KOPT-K1 (cell line): ENCODE results near the gene IFI27L1.

Experiments
- H3K27ac ChIP-seq: fragments of 200-600 bp; sonication (generic); 2 replicates; pipeline ENCODE4 v1.5.1; 2016; ENCODE audit warnings: antibody characterized with exemption, mild to moderate bottlenecking, low read depth, low read length; ENCODE audit not compliant: poor library complexity, severe bottlenecking
- H3K36me3 ChIP-seq: fragments of 200-600 bp; sonication (generic); 2 replicates; pipeline ENCODE4 v1.5.1; 2017; ENCODE audit warnings: antibody characterized with exemption, mild to moderate bottlenecking, low read length, moderate library complexity; ENCODE audit not compliant: insufficient read depth
- H3K9me3 ChIP-seq: fragments of 200-600 bp; sonication (generic); 2 replicates; pipeline ENCODE4 v1.5.1; 2017; ENCODE audit warnings: antibody characterized with exemption, low read length, mild to moderate bottlenecking; ENCODE audit not compliant: insufficient read depth, poor library complexity, severe bottlenecking

IFI27L1 gene

DNA sequence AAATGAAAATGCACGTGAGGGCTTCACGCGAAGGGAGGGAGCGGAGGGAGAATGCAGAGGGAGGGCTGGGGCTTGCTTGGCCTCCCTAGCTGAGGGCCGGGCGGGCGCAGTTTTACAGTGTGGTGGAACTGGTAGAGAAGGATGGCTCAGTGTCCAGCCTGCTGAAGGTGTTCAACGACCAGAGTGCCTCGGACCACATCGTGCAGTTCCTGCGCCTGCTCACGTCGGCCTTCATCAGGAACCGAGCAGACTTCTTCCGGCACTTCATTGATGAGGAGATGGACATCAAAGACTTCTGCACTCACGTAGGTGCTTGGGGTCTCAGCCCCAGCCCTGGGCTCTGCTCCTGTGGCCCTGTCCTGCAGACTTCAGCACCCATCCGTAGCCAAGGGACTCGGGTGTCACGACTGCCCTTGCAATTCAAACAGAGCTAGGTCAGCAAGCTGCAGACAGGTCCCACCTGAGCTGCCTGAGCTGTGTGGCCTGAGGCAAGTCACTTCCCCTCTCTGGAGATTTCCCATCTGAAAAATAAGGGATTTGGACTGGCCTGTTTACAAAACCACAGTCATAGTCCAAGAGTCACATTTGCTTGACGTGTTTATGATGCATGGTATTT, 36.5 kb upstream of the IFI27L1 start:
- peaks cover 66% of the 10 kb centered on the region for H3K36me3 ChIP-seq
- H3K9me3 ChIP-seq, result no peaks in the 10 kb centered on the region
- H3K27ac ChIP-seq, result no peak overlapping the region

DNA sequence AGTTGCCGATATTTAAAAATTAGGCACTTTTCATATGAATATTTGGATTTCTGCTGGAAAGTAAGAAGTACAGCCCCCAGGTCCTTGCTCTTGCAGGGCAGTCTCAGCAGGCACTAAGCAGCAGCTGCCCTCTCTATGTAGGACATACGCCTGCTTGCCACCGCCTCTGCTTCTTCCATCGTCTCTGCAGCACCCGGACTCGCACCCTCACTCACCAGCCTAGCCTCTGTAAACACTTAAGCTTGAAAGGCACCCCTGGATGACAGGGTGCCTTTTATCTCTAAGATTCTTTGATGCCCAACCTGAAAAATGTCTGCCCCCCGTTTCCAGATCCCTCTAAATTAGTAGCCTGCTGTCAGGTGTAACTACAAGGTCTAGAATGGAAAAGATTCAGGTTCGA, 36.0 kb upstream of the IFI27L1 start:
- Histone ChIP-seq H3K36me3 (peaks cover 71% of the 10 kb centered on the region), H3K9me3 (no peaks in the 10 kb centered on the region), H3K27ac (no peak overlapping the region)

DNA sequence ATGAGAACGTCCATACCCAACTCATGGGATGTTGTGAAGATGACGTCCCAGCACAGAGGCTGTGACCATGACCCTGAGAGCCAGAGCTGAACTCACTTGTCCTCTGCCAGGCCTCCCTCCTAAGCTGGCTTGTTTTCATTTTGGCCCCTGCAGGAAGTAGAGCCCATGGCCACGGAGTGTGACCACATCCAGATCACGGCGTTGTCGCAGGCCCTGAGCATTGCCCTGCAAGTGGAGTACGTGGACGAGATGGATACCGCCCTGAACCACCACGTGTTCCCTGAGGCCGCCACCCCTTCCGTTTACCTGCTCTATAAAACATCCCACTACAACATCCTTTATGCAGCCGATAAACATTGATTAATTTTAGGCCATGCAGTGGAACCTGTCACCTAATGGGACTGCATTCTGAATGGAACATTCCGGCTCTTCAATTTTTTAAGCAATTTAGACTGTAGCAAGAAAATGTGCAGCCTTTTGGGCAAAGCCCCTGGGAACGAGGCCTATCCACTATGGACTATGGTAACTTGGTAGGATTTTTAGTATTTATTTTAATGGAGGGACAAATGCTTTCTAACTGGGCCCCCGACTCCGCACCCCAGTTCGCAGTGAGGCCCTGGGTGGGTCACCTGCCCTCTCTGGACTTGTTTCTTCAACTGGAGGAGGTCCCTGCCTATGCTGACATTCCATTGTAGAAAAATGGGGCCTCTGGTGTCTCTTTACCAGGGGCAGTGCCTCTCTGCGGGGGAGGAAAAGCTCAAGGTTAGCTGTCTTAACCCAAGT, 35.4 kb upstream of the IFI27L1 start:
- Histone ChIP-seq H3K9me3 (no peaks in the 10 kb centered on the region), H3K27ac (no peak overlapping the region), H3K36me3 (peaks cover 78% of the 10 kb centered on the region)

DNA sequence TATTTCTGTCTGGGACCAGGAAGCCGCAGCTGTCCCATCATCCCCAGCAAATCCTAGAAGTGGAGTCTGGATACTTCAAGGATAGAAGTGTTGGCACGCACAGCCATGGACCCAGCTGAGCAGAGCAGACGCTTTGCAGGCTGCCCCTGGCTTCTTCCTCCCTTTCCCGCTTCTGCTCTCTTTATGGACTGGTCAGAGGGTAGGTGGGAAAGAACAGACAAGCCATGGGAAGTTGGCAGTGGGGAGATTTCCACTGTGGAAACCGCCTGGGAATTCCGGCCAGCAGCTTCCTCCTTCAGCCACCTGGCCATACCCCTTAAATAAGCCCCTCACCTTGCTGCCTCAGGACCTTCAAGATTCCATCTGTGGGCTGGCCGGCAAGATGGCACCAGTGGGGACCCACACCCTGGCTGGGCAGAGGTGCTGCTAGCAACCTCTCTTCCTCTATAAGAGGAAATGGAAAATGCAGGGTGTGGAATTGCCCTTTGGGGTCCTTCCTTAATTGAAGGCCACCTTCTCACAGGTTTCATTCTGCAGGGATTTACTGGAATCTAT, 34.3 kb upstream of the IFI27L1 start:
- peaks cover 88% of the 10 kb centered on the region for H3K36me3 ChIP-seq
- no peaks in the 10 kb centered on the region for H3K9me3 ChIP-seq
- no peak overlapping the region for H3K27ac ChIP-seq

DNA sequence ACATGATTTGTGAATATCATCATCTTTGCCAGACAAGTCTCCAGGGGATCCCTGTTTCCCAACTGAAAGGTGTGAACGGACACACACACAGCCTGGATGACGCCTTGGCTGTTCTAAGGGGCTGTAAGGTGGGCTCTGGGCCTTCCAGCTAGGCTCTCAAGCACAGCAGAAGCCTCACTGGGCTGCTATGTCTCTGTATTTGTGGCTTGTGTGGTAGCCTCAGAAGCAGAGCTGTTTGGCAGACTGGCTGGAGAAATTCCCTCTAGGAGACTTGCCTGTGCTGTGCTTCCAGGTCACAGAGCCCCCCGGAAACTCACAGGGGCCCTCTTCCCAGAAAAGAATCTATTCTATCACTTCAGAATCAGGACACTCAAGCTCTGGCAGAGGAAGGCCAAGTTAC, 33.5 kb upstream of the IFI27L1 start:
- Histone ChIP-seq H3K36me3 (peaks cover 96% of the 10 kb centered on the region), H3K27ac (no peak overlapping the region), H3K9me3 (no peaks in the 10 kb centered on the region)

DNA sequence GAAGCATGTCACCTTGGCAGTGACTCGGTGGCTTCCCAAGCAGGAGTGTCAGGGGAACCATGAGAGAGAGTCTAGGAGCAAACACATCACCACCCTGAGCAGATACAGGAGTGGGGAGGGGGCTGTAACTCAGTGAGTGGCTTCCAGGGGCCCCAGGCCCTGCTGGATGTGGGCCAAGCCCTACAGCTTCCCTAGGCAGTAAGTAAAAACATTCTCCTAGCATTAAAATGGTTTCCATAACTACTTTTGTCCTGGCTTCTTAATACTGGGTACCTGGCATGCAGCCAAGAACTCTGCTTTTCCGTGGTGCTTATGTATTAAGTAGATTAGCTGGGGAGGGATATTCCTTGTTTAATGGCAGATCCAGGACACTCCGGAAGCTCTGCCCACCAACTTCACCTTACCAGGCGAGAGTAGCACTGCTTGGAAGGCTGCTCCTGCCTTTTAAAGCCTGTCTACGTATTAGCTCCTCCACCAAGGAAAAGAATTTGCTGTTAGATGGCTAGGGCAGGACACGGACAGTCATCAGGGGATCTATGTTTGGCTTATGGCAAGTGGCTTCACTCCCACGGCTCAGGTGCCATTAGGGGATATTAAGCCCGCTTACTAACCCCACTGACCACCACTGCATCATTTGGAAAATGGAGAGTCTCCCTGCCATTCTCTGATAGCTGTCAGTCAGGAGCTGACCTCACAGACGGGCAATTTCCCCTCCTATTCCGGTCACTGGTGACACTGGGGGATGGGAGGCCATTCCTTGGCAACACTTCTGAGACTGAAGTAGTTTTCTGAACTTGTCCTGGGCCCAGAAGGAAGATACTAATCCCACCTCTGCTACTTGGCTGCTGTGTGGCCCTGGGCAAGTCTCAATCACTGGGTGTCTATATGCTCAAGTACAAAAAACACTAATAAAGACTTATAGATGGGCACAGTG, 32.2 kb upstream of the IFI27L1 start:
- no peak overlapping the region for H3K27ac ChIP-seq
- H3K36me3 ChIP-seq, result peaks cover 99% of the 10 kb centered on the region
- H3K9me3 ChIP-seq, result no peaks in the 10 kb centered on the region

DNA sequence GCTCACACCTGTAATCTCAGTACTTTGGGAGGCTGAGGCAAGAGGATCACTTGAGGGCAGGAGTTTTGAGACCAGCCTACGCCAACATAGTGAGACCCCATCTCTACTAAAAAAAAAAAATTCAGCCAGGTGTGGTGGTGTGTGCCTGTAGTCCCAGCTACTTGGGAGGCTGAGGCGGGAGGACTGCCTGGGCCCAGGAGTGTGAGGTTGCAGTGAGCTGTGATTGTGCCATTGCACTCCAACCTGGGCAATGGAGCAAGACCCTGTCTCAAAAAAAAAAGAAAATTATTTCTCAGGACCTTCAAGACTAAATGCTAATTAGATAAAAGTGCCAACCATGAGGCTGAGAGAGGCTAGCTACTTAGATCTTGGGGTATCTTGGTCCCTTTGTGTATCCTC, 31.5 kb upstream of the IFI27L1 start:
- Histone ChIP-seq H3K36me3 (peaks cover 99% of the 10 kb centered on the region), H3K9me3 (no peaks in the 10 kb centered on the region), H3K27ac (no peak overlapping the region)

DNA sequence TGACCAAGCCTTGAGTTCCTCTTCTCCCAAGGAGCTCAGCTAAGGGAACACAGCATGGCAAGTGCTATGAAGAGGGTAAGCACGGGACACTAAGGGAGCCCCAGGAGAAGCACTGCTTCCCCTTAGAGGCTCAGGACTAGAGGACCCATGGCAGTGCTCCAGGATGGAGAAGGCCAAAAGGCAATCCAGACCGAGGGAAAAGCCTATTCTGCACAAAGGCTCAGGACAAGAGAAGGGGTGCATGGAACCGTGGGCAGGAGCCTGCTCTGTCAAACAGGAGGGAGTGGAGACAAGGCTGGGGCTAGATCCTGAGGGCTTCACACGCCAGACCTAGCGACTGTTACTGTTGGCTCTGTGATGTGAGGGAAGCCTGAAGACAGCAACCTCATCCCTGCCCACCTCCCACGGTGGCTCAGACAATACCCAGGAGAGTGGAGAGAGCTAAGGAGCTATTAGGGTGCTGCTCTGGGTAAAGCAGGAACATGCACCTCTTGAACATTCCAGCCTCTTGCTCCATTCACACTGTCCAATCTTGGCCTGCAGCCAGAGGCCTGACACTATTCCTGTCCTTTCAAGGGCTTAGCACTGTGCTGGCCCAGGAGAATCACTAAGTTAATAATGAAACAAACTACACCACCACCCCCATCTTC, 30.8 kb upstream of the IFI27L1 start:
- H3K36me3 ChIP-seq, result peaks cover 99% of the 10 kb centered on the region
- no peak overlapping the region for H3K27ac ChIP-seq
- no peaks in the 10 kb centered on the region for H3K9me3 ChIP-seq

DNA sequence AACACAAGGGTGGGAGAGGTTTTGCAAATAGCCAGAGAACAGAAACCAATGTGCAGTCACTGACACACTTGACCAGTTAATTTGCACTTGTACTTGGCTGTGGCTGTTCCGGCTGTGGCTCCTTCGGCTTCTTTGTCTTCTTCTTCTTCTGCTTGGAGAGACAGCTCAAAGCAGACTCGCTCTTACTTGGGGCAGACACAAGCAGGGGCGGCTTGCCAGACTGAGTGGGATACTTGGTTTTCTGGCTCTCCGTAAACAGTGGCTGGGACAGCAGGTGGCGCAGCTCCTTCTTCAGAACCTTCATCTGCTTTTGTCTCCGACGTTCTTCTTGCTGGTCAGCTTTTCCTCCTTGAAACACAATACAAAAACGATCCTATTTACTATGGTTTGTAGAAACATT, 30.0 kb upstream of the IFI27L1 start:
- Histone ChIP-seq H3K27ac (no peak overlapping the region), H3K36me3 (peaks cover 99% of the 10 kb centered on the region), H3K9me3 (no peaks in the 10 kb centered on the region)

DNA sequence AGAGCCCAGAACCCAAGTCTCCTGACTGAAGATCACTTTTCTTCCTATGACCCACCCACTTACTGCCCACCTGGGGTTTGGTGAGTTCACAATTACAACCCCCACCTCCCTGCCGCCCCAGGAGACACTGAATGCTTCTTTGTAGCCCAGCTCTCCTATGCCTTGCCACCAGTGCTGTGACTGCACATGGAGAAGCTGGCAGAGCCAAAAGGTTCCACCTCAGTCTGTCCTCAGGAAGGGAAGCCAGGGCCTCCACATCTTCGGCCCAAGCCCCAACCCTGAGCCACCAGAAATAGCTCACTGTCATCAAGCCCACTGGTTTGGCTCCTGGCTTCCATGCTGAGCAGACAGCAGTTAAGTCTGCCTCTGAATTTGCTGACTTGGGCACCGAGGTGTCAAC, 29.3 kb upstream of the IFI27L1 start:
- peaks cover 99% of the 10 kb centered on the region for H3K36me3 ChIP-seq
- no peak overlapping the region for H3K27ac ChIP-seq
- no peaks in the 10 kb centered on the region for H3K9me3 ChIP-seq

DNA sequence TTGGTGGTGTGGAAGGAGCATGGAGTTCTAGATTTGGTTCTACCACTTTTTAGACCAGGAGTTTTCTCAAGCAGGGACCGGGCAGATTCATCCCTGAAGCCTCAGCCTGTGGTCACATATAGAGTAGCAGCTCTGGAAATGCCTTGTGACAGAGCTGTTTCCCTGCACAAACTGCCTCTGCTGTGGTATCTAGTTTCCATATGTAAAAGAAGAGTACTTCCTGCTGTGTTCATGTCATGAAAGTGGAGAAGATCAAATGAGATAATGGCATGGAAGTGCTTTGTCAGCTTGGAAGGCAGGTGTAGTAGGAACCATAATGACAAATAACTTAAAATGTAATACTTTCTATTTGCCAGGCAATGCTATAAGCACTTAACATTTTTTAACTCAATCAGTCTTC, 28.9 kb upstream of the IFI27L1 start:
- H3K36me3 ChIP-seq, result peaks cover 99% of the 10 kb centered on the region
- no peaks in the 10 kb centered on the region for H3K9me3 ChIP-seq
- H3K27ac ChIP-seq, result no peak overlapping the region

DNA sequence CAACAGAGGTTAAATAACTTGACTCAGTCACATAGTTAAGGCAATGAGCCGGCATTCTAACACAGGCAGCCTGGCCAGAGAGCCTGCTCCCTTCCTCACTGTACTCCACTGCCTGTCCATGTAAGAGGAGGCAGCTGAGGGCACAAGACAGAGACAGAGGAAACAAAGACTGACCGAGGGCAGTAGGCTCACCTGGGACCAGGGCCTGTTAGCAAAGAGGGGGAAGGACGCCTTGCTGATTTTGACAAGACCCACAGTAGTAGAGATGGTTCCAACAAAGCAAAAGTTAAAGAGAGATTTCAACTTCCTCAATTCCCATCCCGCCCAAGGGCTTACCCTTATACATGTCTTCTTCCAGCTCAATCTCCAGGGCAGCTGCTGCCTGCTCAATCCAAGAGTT, 28.4 kb upstream of the IFI27L1 start:
- peaks cover 99% of the 10 kb centered on the region for H3K36me3 ChIP-seq
- no peaks in the 10 kb centered on the region for H3K9me3 ChIP-seq
- no peak overlapping the region for H3K27ac ChIP-seq

DNA sequence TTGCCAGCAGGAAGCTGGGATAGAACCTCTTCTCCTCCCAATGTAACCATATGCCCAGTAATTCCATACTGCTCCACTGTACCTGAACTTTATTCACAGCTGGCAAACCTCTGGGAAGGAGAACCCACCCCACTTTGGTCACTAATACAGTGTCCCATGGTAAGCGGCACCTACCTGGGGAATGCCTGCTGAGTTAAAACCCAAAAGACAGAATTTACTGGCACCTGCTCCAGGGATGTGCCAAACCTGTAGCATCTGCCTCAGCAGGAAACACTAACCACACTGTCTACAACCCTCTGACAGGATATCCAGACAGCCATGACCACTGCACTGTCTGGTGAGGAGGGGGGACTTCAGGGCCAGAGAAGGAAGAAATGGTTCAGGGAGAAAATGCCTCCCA, 26.7 kb upstream of the IFI27L1 start:
- H3K9me3 ChIP-seq, result no peaks in the 10 kb centered on the region
- peaks cover 99% of the 10 kb centered on the region for H3K36me3 ChIP-seq

DNA sequence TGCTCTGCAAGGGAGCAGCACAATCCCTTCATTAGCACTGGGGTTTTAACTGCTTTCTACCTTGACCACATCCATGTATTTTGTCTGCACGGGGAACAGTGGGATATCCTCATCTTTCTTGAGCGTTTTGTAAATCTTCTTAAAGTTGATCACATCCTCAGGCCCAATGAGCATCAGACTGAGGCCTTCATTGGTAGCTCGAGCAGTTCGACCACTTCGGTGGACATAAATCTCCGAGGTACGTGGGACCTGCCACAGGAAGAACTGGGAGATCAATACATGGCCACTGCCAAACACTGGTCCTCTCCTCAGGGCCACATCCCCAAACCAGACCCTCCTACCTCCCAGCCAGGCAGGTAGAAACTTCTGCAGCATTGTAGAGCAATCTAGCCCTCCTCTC, 26.2 kb upstream of the IFI27L1 start:
- H3K9me3 ChIP-seq, result no peaks in the 10 kb centered on the region
- H3K36me3 ChIP-seq, result peaks cover 99% of the 10 kb centered on the region
- no peak overlapping the region for H3K27ac ChIP-seq

More for the DNA sequence above, 26.7 kb upstream of the IFI27L1 start:
- no peak overlapping the region for H3K27ac ChIP-seq
